Activated T-cell treated with anti-CD3 and anti-CD28 coated beads for 48 hours (primary cell): ENCODE measurements around the gene ERVW-1.
"Not testable (repeated sequence)": the region's sequence is repeated elsewhere in the genome, so short reads cannot be mapped to it uniquely, and the experiment has no call there.

Source experiments
- DNase-seq: peaks from one replicate; pipeline ENCODE4 v3.0.0-alpha.2; 2020; ENCODE audit warnings: low read depth

Gene ERVW-1

GRCh38 chr7:92477681-92478080 lies at the start of gene ERVW-1:
Gene ERVW-1, minus strand, starts transcription at chr7:92477946. Its CDS starts 7,565 bp downstream, at chr7:92470381.
- not testable (repeated sequence) for DNase-seq

- DNase-seq = no peak
Measured at GRCh38 chr7:92523110-92523509, 45.4 kb upstream of the ERVW-1 start.

GRCh38 chr7:92520024-92520423 lies 42.3 kb upstream of the ERVW-1 start:
- DNase-seq = no peak

GRCh38 chr7:92517631-92518030 lies 39.9 kb upstream of the ERVW-1 start:
- no peak for DNase-seq

- no peak for DNase-seq
Measured at GRCh38 chr7:92513167-92513902, 35.6 kb upstream of the ERVW-1 start.

GRCh38 chr7:92508946-92509345 lies 31.2 kb upstream of the ERVW-1 start:
- no peak for DNase-seq

- DNase-seq = no peak
Measured at GRCh38 chr7:92506363-92506762, 28.6 kb upstream of the ERVW-1 start.

- DNase-seq = no peak
Measured at GRCh38 chr7:92504563-92504962, 26.8 kb upstream of the ERVW-1 start.

- no peak for DNase-seq
Measured at GRCh38 chr7:92503767-92504166, 26.0 kb upstream of the ERVW-1 start.

GRCh38 chr7:92498557-92498956 lies 20.8 kb upstream of the ERVW-1 start:
- no peak for DNase-seq

GRCh38 chr7:92496876-92497275 lies 19.1 kb upstream of the ERVW-1 start:
- DNase-seq = no peak

- DNase-seq = no peak
Measured at GRCh38 chr7:92489634-92490033, 11.9 kb upstream of the ERVW-1 start.

GRCh38 chr7:92487804-92488203 lies 10.1 kb upstream of the ERVW-1 start:
- no peak for DNase-seq

- DNase-seq = no peak
Measured at GRCh38 chr7:92485974-92486373, 8.2 kb upstream of the ERVW-1 start.

- DNase-seq = no peak
Measured at GRCh38 chr7:92485267-92485892, 7.6 kb upstream of the ERVW-1 start.

GRCh38 chr7:92484226-92484625 lies 6.5 kb upstream of the ERVW-1 start:
- DNase-seq = not testable (repeated sequence)

GRCh38 chr7:92483624-92484023 lies 5.9 kb upstream of the ERVW-1 start:
- not testable (repeated sequence) for DNase-seq

GRCh38 chr7:92479146-92479545 lies 1.4 kb upstream of the ERVW-1 start:
- DNase-seq = not testable (repeated sequence)

- DNase-seq = no peak
Measured at GRCh38 chr7:92478711-92479110, 965 bp upstream of the ERVW-1 start.

- DNase-seq = no peak
Measured at GRCh38 chr7:92478095-92478494, 349 bp upstream of the ERVW-1 start.

- not testable (repeated sequence) for DNase-seq
Measured at GRCh38 chr7:92475851-92476590, 1.7 kb downstream of the ERVW-1 start.

GRCh38 chr7:92475261-92475770 lies 2.4 kb downstream of the ERVW-1 start:
- not testable (repeated sequence) for DNase-seq

- not testable (repeated sequence) for DNase-seq
Measured at GRCh38 chr7:92473989-92474388, 3.8 kb downstream of the ERVW-1 start.
